Measurements from ENCODE around the gene GRM5.
"Not testable (repeated sequence)": the region's sequence is repeated elsewhere in the genome, so short reads cannot be mapped to it uniquely, and the experiment has no call there.

The GRM5 gene

GRCh38 chr11:88482871-88483301 lies 582.9 kb downstream of the GRM5 start:
- no peak for DNase-seq

GRCh38 chr11:88480223-88480622 lies 585.6 kb downstream of the GRM5 start:
- no peak for DNase-seq

GRCh38 chr11:88478136-88478815 lies 587.5 kb downstream of the GRM5 start:
- no peak for DNase-seq

DNA sequence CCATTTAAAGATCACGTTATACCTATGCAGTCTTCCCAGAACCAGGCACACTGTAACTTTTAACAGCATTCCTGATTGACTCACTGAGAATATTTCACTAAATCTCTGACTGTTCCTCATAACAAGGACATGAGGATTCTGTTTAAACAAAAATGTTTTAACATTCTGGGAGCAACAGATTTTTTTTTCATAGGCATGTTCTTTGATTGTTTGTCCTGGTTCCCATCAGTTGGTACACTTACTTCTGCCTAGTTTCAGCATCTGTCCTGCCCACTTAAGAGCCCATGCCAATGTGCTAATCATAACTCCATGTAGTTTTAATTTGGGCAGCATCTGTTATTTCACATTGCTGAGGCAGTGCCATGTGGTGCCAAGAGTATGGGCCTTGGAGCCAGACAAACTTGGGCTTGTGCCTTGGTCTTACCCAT lies 589.8 kb downstream of the GRM5 start:
- no peak for DNase-seq

GRCh38 chr11:88474655-88475054 lies 591.1 kb downstream of the GRM5 start:
- DNase-seq = no peak

GRCh38 chr11:88469561-88470225 lies 596.1 kb downstream of the GRM5 start:
- DNase-seq = no peak

- no peak for DNase-seq
These were observed 601.3 kb downstream of the GRM5 start for GRCh38 chr11:88464528-88464927.

DNA sequence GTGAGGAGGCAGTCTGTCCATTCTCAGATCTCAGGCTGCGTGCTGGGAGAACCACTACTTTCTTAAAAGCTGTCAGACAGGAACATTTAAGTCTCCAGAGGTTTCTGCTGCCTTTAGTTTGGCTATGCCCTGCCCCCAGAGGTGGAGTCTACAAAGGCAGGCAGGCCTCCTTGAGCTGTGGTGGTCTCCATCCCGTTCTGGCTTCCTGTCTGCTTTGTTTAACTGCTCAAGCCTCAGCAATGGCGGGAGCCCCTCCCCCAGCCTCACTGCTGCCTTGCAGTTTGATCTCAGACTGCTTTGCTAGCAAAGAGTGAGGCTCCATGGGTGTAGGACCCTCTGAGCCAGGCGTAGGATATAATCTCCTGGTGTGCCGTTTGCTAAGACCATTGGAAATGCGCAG lies 602.5 kb downstream of the GRM5 start:
- DNase-seq = not testable (repeated sequence)

DNA sequence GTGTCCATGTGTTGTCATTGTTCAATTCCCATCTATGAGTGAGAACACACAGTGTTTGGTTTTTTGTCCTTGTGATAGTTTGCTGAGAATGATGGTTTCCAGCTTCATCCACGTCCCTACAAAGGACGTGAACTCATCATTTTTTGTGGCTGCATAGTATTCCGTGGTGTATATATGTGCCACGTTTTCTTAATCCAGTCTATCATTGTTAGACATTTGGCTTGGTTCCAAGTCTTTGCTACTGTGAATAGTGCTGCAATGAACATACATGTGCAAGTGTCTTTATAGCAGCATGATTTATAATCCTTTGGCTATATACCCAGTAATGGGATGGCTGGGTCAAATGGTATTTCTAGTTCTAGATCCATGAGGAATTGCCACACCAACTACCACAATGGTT lies 607.7 kb downstream of the GRM5 start:
- not testable (repeated sequence) for DNase-seq

- no peak for DNase-seq
These were observed 609.8 kb downstream of the GRM5 start for GRCh38 chr11:88455974-88456373.

GRCh38 chr11:88454881-88455280 lies 610.9 kb downstream of the GRM5 start:
- DNase-seq = no peak
